GM18909 (cell line): ENCODE measurements around the gene ZNF579.

Experiments used
- ATAC-seq: cut with Tn5 transposase; IDR thresholded peaks from one replicate; pipeline ENCODE4 v1.9.1; 2021; ENCODE audit warnings: mild to moderate bottlenecking; ENCODE audit not compliant: unreplicated experiment, poor library complexity

The ZNF579 gene, protein sequence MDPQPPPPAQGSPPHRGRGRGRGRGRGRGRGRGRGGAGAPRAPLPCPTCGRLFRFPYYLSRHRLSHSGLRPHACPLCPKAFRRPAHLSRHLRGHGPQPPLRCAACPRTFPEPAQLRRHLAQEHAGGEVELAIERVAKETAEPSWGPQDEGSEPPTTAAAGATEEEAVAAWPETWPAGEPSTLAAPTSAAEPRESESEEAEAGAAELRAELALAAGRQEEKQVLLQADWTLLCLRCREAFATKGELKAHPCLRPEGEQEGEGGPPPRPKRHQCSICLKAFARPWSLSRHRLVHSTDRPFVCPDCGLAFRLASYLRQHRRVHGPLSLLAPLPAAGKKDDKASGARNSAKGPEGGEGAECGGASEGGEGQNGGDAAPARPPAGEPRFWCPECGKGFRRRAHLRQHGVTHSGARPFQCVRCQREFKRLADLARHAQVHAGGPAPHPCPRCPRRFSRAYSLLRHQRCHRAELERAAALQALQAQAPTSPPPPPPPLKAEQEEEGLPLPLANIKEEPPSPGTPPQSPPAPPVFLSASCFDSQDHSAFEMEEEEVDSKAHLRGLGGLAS

DNA sequence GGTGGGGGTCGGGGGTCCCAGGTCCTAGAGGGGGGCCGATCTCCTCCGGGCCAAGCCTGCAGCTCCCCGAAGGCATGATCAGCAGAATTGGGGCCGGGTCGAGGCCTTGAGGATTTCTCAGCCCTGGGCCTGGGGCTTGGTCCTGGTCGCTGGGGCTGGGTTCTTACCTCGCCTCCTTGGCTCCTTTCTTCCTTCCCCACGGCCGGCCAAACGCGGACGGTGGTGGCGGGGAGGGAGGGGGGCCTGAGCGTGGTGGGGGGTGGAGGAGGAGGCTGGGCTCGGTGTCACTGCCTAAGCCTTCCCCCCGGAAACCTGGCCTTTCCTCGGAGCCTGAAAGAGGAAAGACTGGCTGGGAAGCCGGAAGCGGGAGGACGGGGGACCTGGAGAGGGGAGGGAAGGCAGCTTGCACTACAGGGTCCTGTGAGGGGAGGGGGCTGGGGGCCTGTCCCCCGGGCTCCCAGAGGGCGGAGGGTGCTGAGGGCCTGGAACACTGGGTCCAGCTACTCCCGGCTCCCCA lies at the start of gene ZNF579:
Gene ZNF579, minus strand, starts transcription at position 221 of the 517 bp plus-strand sequence. CDS start 1,209 bp downstream, outside the sequence.
- no peak for ATAC-seq

DNA sequence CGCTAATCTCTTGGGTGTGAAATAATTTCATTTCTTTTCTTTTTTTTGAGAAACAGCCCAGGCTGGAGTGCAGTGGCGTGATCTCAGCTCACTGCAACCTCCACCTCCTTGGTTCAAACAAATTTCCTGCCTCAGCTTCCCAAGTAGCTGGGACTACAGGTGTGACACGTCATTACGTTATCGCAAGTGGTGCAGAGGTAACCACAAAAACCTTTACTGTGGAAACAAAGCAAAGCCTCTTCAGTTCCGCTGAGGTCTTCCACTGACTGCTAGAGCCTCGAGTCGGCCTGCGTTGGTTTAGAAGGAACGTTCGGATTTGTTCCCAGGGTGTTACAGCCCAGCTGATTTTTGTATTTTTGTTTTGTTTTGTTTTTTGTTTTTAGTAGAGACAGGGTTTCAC lies 45.7 kb upstream of the ZNF579 start:
- no peak for ATAC-seq

DNA sequence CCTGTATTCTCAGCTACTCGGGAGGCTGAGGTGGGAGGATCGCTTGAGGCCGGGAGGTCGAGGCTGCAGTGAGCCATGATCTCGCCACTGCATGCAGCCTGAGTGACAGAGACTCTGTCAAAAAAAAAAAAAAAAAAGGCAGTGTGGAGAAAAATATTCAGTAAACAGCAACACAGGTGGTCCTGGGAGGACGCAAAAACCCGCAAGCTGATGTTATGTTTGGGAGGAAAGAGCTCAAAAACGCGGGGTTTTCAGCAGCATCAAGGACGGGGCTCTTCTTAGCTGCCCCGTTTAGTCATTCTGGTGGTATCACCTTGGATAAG lies 44.3 kb upstream of the ZNF579 start:
- ATAC-seq: no peak

DNA sequence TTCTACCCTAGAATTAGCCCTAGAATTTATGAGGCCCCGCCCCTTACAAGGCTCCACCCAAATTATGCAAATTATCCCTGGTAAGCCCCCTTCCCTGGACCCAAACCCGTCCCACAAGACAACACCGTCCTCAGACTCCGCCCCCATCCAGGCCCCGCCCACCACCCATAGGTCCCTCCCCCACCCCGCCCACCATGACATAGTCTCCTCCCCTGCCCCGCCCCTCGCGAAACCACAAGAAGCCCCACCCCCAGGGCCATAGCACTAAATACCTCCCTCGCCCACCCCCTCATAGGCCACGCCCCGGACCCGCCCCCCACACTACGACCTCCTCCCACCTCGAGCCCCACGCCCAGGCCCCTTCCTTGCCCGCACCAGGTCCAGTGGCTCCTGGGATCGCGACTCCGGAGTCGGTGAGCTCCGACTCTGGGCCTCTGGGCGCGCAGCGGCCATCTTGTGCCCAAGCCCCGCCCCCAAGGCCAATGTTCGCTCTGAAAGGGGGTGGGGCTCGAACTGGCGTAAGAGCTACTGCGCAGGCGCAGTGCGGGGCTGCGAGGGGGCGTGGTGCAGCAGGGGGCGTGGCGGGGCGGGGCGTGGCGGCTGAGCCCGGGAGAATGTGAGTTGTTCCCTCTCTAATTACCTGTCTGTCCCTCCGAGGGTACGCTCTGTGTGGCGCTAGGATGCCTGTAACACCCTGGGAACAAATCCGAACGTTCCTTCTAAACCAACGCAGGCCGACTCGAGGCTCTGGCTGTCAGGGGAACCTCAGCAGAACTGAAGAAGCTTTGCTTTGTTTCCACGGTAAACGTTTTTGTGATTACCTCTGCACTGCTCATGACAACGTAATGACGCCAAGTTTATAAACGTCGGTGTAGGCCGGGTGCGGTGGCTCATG lies 43.7 kb upstream of the ZNF579 start, which contains the start of gene ZNF784:
Gene ZNF784, minus strand, starts transcription at position 458 of the 895 bp plus-strand sequence. Its CDS starts 5 bp downstream, at position 453.
- peak; percentile 71 for ATAC-seq

DNA sequence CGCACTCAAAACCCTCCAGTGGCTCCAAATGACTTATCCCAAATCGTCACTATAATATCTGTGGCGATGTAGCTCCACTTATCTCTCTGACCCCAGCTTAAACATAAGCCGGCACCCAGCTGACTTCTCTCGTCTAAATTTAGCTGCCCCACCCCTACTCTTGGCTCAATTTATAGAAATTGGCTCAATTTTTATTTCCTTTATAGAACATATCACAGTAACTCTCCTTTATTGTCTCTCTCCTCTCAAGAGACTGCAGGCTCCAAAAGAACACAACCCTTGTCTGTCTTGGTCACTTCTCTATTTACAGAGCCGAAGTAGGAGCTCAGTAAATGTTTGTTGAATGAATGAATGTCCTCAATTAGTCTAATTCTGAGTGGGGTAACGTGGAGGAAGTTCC lies 42.9 kb upstream of the ZNF579 start:
- no peak for ATAC-seq

DNA sequence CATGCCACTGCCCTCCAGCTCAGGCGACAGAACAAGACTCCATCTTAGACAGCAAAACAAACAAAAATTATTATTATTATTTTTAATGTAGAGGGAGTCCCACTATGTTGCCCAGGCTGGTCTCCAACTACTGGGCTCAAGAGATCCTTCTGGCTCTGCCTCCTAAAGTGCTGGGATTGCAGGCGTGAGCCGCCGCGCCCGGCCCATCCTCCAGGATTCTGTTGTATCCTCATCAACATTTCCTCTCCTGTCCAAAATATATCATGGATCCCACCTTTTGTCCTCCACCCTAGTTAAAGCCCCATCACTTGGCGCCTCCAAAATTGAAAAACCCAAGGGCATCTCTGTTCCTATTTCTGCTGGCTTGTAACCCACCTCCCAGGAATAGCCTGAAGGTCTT lies 42.5 kb upstream of the ZNF579 start:
- ATAC-seq: no peak

DNA sequence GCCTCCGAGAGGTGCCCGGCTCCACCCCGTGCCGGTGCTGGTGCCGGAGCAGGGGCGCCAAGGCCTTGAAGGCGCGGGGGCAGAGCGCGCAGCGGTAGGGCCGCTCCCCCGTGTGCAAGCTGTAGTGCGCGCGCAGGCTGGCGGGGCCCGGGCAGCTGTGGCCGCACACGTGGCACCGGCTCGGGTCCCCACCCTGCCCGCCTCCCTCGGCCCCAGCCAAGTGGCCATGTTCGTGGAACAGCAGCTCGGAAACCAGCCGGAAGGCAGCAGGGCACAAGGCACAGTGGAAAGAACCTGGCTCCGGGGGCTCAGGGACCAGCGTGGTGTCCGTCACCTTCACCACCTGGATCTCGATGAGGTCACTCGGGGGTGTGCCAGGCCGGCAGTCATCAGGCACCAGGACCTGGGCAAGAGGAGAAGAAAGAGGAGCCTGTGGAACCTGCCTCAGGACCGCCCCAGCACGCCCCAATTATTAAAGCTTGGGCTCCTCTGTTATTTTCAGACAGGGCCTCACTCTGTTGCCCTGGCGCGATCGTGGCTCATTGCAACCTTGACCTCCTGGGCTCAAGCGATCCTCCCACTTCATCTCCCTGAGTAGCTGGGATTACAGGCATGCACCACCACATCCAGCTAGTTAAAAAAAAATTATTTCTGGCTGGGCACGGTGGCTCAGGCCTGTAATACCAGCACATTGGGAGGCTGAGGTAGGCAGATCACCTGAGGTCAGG lies 41.8 kb upstream of the ZNF579 start:
- ATAC-seq: no peak

DNA sequence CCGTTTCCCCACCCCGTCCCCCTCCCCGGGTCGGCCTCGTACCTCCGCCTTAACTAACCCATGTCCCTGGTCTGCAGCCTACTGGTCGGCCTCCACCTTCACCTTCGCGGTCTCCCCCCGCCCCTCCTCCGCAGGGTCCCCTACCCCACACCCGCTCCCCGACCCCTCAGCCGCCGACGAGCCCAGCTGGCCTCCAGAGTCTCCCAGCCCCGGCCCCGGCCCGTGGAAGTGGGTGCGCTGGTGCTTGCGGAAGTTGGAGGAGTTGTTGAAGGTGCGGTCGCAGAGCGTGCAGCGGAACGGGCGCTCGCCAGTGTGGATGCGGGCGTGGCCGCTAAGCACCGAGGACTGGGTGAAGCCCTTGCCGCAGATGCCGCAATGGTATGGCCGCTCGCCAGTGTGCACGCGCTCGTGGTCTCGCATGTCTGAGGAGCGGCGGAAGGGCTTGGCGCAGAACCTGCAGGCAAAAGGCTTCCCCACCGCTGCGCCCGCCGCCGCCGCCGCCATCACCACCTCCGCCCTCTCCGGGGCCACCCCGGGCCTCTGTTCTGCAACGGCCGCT lies 41.1 kb upstream of the ZNF579 start:
- no peak for ATAC-seq

DNA sequence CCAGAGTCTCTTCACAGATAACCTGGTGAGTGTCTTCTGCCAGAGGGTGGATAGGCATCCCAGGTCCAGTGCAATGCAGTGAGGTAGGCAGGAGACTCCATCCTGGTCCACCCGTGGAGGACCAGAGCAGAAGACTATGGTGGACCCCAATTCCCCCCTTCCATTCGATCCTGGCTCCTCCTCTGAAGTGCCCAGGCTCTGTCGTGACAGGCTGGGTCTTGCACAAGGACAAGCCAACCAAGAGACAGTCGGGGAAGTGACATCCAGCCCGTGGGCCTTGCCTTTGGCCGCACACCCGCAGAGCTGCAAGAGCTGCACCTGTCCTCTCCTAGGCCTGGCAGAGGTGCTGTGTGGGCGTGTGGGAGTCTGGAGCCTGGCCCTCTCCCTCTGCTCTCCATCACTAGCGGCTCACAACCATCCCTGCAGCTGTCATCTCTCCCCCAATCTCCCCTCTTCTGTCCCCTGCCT lies 40.6 kb upstream of the ZNF579 start:
- ATAC-seq: no peak

DNA sequence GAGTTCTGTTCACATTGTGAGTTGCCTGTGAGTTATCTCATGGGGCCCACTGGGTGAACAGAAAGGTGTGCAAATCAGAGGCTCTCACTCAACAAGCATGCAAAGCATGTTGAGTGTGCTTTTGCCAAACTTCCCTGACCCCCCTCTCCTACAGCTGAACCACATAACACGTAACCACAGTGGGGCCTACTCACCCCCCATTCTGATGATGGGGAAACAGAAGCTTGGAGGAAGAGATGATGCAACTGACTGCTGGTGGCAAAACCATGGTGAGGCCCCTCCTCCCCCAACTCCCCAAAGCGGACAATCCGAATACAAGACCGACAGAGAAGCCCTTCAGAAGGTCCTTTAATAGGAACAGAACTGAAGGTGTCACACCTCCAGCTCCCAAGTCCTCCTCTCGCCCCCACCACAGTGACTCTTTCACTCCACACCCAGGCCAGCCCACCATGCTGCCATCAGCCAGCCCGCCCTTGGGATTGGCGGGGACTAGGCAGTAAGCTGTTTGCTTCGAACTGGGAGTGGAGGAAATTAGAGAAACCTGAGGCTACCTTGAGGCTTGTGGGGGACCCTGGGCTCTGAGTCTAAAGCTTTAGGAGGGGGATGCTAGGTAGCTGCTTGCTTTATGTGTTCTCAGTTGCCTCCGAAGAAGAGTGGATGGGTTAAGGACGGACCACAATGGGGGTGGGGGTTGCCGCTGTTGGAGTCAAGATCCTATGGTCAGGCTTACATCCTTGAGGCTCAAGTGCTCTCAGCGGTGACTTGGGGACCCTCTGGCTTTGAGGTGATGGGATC lies 40.0 kb upstream of the ZNF579 start:
- no peak for ATAC-seq

DNA sequence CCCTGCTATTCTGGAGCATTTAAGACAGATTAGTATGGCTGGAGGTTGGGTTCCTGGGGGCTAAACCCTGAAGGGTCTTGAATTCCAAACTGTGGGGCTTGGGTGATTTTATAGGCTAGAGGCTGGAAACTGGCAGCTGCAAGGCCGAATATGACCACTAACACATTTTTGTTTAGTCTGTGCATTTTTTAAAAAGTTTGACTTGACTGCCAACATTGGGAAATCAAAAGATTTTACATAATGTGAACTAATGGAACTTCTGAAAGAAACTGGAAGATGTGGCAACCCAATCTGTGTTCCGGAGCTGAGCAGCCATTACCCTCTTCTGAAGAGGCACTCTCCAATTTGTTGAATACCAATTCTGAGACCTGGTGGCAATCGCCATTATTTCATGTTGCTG lies 38.6 kb upstream of the ZNF579 start:
- no peak for ATAC-seq

DNA sequence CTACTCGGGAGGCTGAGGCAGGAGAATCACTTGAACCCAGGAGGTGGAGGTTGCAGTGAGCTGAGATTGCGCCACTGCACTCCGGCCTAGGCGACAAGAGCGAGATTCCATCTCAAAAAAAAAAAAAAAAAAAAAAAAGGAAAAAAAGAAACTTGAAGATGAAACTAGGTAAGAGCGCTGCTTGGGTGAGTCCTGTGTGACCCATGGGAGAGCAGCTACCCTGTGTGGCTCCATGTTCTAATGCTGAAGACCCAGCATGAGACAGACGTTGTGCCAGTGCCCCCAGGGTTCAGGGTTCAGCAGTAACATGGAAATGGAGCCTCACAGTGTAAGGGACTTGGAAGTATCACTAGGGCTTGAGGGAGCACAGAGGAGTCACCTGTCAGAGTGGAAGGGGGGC lies 37.8 kb upstream of the ZNF579 start:
- ATAC-seq: no peak

DNA sequence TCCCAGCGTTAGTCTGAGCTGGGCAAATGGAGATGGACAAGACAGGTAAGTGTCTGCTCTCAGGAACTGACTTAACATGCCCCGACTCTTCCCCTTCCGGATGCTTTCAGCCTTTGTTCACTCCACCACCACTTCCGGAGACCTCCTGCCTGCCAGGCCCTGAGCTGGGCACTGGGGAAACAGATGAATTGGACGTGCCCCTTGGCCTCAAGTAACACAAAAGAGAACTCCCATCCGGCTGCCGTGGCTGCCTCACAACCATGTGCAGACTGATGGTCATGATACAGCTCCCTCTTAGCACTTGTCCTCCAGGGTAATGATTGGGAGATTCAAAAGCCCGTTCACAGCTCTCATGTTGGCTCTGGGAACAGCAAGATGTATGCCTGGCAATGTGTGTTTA lies 36.8 kb upstream of the ZNF579 start:
- no peak for ATAC-seq

DNA sequence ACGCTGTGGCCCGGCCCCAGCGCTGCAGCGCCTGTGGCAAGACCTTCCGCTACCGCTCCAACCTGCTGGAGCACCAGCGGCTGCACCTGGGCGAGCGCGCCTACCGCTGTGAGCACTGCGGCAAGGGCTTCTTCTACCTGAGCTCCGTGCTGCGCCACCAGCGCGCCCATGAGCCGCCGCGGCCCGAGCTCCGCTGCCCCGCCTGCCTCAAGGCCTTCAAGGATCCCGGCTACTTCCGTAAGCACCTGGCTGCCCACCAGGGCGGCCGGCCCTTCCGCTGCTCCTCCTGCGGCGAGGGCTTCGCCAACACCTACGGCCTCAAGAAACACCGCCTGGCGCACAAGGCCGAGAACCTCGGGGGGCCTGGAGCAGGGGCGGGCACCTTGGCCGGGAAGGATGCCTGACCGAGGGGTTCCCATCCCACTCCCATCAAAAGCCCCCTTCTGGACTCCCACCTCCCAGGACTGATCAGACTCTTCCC lies 35.8 kb upstream of the ZNF579 start:
- ATAC-seq: no peak

DNA sequence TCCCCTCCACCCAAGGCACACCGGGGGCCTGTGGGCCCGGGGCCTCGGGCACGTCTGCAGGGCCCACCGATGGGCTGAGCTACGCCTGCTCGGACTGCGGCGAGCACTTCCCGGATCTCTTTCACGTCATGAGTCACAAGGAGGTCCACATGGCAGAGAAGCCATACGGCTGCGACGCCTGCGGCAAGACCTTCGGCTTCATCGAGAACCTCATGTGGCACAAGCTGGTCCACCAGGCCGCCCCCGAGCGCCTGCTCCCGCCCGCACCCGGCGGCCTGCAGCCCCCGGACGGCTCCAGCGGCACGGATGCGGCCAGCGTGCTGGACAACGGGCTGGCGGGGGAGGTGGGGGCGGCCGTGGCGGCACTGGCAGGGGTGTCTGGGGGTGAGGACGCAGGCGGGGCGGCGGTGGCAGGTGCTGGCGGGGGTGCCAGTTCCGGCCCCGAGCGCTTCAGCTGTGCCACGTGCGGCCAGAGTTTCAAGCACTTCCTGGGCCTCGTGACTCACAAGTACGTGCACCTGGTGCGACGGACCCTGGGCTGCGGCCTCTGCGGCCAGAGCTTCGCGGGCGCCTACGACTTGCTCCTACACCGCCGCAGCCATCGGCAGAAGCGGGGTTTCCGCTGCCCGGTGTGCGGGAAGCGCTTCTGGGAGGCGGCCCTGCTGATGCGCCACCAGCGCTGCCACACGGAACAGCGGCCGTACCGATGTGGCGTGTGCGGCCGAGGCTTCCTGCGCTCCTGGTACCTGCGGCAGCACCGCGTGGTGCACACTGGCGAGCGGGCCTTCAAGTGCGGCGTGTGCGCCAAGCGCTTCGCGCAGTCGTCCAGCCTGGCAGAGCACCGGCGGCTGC lies 35.1 kb upstream of the ZNF579 start:
- ATAC-seq: no peak

DNA sequence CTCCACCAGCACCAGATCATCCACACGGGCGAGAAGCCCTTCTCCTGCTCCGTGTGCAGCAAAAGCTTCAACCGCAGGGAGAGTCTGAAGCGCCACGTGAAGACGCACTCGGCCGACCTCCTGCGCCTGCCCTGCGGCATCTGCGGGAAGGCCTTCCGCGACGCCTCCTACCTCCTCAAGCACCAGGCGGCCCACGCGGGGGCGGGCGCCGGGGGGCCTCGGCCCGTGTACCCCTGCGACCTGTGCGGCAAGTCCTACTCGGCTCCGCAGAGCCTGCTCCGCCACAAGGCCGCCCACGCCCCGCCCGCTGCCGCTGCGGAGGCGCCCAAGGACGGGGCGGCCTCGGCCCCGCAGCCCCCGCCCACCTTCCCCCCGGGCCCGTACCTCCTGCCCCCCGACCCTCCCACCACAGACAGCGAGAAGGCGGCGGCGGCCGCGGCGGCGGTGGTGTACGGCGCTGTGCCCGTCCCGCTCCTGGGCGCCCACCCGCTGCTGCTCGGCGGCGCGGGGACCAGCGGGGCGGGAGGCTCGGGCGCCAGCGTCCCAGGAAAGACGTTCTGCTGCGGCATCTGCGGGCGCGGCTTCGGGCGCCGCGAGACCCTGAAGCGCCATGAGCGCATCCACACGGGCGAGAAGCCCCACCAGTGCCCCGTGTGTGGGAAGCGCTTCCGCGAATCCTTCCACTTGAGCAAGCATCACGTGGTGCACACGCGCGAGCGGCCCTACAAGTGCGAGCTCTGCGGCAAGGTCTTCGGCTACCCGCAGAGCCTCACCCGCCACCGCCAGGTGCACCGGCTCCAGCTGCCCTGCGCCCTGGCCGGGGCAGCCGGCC lies 34.3 kb upstream of the ZNF579 start:
- no peak for ATAC-seq
